Activated T-cell treated with anti-CD3 and anti-CD28 coated beads for 24 hours (primary cell): Measurements from ENCODE around the gene ZNF439.
"Not testable (repeated sequence)": the region's sequence is repeated elsewhere in the genome, so short reads cannot be mapped to it uniquely, and the experiment has no call there.

ENCODE experiments used
- DNase-seq: peaks from one replicate; pipeline ENCODE4 v3.0.0-alpha.2; 2020; ENCODE audit warnings: low read depth

The ZNF439 gene

DNA sequence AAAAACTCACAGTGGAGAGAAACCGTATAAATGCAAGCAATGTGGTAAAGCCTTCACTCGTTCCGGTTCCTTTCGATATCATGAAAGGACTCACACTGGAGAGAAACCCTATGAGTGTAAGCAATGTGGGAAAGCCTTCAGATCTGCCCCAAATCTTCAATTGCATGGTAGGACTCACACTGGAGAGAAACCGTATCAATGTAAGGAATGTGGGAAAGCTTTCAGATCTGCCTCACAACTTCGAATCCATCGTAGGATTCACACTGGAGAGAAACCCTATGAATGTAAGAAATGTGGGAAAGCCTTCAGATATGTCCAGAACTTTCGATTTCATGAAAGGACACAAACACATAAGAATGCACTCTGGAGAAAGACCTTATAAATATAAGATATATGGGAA, 19.7 kb downstream of the ZNF439 start:
- no peak for DNase-seq

- no peak for DNase-seq
These were observed 24.1 kb downstream of the ZNF439 start for GRCh38 chr19:11872624-11873023.

- DNase-seq = no peak
These were observed 25.2 kb downstream of the ZNF439 start for GRCh38 chr19:11873762-11874161.

GRCh38 chr19:11879687-11880266, 31.3 kb downstream of the ZNF439 start:
- peak; percentile 16 for DNase-seq

GRCh38 chr19:11880598-11880997, 32.1 kb downstream of the ZNF439 start:
- DNase-seq = no peak

- peak; percentile 46 for DNase-seq
These were observed 32.8 kb downstream of the ZNF439 start for GRCh38 chr19:11881151-11881800.

GRCh38 chr19:11882606-11883005, 34.1 kb downstream of the ZNF439 start:
- DNase-seq = no peak

DNA sequence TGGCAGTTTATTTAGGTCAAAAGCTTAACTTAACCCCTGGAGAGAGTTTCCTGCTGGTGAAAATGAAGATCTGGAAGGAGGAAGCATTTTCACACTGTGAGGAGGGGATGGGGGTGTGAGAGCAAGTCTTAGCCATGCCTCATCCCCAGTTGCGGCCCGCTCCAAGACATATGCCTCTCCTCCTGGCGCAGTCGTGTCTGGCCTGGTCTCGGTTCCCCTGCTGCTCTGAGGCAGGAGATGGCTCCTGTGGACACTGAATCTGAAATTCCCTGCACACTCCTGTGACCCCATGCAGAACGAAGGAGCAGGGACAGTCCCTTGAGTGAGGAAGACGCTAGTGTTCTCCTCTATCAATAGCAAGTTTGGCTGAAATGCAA, 38.7 kb downstream of the ZNF439 start:
- DNase-seq = no peak

DNA sequence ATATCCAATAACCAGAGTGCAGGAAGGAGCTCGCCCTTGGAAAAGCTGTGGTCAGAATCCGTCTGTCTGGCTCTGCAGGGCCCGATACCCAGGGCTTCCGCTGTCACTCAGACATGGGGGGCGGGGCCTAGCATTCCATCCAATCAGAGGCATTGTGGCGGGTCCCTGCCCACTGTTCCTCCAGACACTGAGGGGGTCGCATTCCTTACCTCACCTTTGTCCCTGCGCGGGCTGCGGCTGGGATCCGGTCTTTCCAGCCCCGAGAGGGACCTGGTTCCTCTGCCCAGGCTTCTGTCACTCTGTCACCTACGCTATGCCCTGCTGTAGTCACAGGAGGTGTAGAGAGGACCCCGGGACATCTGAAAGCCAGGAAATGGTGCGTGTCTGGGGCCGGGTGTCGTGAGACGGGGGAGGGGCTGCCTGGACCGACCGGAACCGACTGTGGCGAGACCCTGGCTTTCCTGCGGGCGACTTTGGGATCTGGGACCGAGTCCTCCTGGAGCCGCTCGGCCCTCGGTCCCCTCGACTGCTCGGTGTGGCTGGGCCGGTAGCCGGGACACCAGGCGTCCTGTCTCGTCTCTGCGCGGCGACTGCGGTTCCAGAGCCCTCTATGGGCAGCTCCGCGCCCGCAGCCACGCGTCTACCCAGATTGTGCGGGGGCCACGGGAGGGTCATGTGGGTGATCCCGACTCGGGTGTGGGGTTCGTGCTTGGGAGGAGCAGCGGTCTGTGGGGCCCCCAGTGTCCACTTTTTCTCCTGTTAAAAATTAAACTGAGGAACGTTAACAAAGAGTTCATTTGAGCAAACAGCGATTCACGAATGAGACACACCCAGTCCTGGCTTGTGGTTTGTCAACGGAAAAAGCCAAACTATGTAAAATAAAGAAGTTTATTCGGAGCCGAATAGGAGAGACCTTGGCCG, 39.3 kb downstream of the ZNF439 start, which contains the start of gene ZNF69:
Gene ZNF69 (plus strand): TSS at position 172 of the 921 bp plus-strand sequence. CDS start 142 bp downstream, at position 314.
- DNase-seq = peak; percentile 44

- not testable (repeated sequence) for DNase-seq
These were observed 41.4 kb downstream of the ZNF439 start for GRCh38 chr19:11889901-11890300.

- DNase-seq = no peak
These were observed 42.1 kb downstream of the ZNF439 start for GRCh38 chr19:11890634-11891033.

- DNase-seq = no peak
These were observed 46.3 kb downstream of the ZNF439 start for GRCh38 chr19:11894851-11895250.

GRCh38 chr19:11902228-11902627, 53.7 kb downstream of the ZNF439 start:
- DNase-seq = no peak

DNA sequence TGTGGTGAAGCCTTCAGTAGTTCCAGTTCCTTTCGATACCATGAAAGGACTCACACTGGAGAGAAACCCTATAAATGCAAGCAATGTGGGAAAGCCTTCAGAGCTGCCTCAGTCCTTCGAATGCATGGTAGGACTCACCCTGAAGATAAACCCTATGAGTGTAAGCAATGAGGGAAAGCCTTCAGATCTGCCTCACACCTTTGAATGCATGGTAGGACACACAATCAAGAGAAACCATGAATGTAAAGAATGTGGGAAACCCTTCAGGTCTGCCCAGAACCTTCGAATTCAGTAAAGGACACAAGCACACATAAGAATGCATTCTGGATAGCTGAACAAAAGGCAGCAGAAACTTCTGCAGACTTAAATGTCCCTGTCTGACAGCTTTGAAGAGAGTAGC, 57.4 kb downstream of the ZNF439 start:
- DNase-seq = no peak

DNA sequence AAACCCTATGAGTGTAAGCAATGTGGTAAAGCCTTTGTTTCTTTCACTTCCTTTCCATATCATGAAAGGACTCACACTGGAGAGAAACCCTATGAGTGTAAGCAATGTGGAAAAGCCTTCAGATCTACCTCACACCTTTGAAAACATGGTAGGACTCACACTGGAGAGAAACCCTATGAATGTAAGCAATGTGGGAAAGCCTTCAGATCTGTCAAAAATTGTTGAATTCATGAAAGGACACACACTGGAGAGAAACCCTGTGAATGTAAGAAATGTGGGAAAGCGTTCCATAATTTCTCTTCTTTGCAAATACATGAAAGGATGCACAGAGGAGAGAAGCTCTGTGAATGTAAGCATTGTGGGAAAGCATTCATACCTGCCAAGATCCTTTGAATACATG, 63.4 kb downstream of the ZNF439 start:
- DNase-seq = not testable (repeated sequence)

- DNase-seq = not testable (repeated sequence)
These were observed 66.0 kb downstream of the ZNF439 start for GRCh38 chr19:11914417-11915051.
